ENCODE data around the gene ADGRL1. TPM values are rescaled to one million over a fixed set of nuclear protein-coding genes. Genes with fewer than 3 reads are reported as not detected.
"Not testable (repeated sequence)": the region's sequence is repeated elsewhere in the genome, so short reads cannot be mapped to it uniquely, and the experiment has no call there.

The ADGRL1 gene
- polyA plus RNA-seq, 4 donors = 31.4 to 62.2 (median 48.9) TPM

DNA sequence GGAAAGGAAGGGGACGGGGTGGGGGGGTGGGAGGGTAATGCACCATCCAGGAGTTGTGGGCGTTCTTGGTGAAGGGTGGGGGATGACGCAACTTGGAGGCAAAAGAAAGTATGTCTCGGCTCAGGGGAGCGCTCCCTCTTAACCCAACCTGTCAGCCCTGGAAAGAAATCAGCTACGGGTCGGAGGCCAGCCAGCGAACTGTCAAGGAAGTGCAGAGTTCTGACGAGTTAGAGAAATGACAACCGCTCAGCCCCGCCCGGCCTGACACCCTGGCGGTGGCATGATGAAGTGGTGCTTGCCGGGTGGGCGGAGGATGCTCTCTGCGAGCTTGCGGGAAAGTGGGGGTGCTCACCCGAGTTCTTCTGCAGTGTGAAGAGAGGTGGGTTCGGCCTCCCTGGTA lies 15.4 kb upstream of the ADGRL1 start:
- DNase-seq (ENCODE audit: low read depth in 4 of 4, low spot score in 2 of 4) = not testable (repeated sequence)

GRCh38 chr19:14218620-14219330 lies 12.8 kb upstream of the ADGRL1 start:
- no peak for DNase-seq (ENCODE audit: low read depth in 4 of 4, low spot score in 2 of 4)

- DNase-seq (ENCODE audit: low read depth in 4 of 4, low spot score in 2 of 4) = not testable (repeated sequence)
Measured at GRCh38 chr19:14217886-14218285, 11.9 kb upstream of the ADGRL1 start.

- no peak for DNase-seq (ENCODE audit: low read depth in 4 of 4, low spot score in 2 of 4)
Measured at GRCh38 chr19:14214580-14214979, 8.6 kb upstream of the ADGRL1 start.

DNA sequence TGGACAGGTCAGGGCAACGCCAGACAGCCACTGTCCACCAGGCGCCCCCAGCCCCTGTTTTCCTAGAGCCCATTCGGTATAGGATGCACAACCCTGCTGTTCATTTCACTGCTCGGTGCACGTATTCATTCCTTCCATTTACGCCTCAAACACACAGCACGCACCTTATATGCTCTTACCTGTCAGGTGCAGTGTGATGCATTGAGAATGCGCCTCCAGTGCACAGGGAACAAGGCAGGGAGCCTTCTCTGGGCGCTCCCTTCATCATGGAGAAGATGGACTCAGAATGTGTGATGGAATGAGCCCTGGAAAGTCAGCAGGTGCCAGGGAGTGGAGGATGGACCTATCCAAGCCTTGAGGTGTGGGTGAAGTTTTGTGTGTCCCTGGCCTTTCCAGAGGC lies 4.2 kb upstream of the ADGRL1 start:
- DNase-seq (ENCODE audit: low read depth in 4 of 4, low spot score in 2 of 4) = not testable (repeated sequence)

DNA sequence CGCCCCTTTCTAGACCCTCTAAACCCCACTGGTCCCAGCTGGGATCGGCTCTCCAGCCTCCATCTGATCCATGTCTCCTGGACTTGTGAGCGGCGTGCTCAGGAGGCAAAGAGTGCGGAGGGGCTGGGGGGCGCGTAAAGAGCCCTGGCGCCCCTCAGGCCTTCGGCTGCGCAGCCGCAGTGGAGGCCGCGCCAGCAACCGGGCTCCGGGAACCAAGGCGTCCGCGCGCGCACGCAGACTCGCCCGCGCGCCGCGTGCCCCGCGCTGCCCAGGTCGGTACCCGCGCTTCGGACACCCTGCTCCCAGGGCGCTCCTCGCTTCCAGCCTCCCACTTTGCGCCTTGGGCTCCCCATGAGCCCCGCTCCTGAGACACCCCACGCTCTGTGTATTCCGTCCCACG lies 3.4 kb upstream of the ADGRL1 start:
- not testable (repeated sequence) for DNase-seq (ENCODE audit: low read depth in 4 of 4, low spot score in 2 of 4)

DNA sequence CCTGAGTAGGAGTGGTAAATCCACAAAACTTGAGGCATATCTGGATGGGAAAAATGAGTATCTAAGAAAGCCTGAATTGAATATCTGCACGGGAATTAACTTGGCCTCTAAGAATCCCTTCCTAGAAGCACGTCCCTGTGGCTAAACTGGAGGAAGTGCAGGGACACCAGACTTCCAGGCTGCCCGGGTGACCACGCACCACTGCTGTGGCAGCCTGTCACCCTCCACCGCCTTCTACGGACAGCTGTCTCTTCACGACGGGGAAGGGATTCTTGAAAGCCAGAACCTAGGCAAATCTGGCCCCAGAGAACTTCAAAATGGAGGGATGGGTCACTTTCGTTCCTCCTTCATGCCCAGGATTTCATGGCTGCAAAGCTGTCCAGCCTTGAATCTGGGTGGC lies 2.5 kb upstream of the ADGRL1 start:
- not testable (repeated sequence) for DNase-seq (ENCODE audit: low read depth in 4 of 4, low spot score in 2 of 4)

- not testable (repeated sequence) for DNase-seq (ENCODE audit: low read depth in 4 of 4, low spot score in 2 of 4)
Measured at GRCh38 chr19:14207796-14208195, 1.8 kb upstream of the ADGRL1 start.

DNA sequence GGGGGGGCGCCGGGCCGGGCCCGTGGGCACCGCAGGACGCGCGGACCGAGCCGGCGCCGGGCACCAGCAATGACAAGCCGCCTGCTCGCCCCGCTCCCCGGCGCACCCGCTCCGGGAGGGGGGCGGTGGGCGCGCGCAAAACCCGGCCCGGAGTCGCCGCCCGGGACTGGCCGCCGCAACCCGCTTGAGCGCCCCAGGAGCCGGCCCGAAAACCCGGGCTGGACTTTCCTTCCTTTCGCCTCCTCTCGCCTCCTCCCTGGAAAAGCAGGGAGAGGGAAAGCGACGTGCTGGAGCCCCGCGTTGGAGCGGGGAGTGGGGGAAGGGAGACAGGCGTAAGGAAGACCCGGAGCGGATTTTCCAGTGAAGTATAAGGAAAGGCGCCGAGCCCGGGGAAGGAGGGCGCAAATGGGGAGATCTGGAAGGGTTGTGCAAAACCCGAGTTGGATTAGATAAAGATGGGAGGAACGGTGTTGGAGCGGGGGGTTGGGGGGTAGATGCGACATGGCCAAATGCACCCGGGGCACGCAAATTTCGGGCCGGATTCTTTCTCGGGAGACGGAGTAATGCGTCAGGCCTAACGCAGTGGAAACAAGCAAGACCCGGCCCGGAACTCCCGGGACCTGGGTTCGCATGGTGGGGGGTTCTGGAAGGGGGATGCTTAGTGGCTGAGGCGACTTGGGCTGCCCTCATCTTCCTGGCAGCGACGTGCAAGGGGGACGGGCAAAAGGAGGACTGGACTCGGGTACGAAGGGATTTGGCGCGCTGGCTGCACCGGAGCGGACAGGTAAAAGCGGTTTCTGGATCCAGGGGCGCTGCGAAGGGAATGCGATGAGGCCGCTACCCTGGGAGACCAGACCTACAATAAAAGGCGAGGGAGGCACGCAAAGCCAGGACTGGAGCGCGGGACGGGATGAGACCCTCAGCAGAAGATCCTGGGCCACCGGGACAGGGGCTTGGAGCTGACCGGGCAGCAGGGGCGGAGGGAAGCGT lies 1.1 kb upstream of the ADGRL1 start:
- DNase-seq (ENCODE audit: low read depth in 4 of 4, low spot score in 2 of 4) = peak; percentile 91 to 96 (median 94)

- DNase-seq (ENCODE audit: low read depth in 4 of 4, low spot score in 2 of 4) = not testable (repeated sequence)
Measured at GRCh38 chr19:14206308-14206707, 339 bp upstream of the ADGRL1 start.

- not testable (repeated sequence) for DNase-seq (ENCODE audit: low read depth in 4 of 4, low spot score in 2 of 4)
Measured at GRCh38 chr19:14204676-14205451, 1.1 kb downstream of the ADGRL1 start.

DNA sequence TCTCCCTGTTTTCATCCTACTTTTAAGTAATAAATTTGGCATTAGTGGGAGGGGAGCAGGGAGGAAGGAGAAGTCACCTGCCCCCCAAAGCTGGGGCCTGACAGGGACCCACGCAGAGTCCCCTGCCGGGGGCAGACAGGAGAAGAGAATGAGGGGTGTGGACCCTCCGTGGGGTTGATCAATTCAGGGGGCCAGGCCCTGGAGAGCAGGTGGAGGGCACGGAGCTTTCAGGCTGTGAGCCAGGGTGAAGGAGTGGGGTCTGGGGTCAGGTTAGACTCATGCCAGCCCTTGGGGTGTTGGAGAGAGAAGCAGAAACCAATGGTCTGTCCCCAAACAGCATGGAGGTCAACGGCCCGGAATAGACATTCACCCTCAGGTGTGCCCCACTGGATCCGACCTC lies 1.8 kb downstream of the ADGRL1 start:
- not testable (repeated sequence) for DNase-seq (ENCODE audit: low read depth in 4 of 4, low spot score in 2 of 4)

- not testable (repeated sequence) for DNase-seq (ENCODE audit: low read depth in 4 of 4, low spot score in 2 of 4)
Measured at GRCh38 chr19:14203788-14204187, 2.2 kb downstream of the ADGRL1 start.

DNA sequence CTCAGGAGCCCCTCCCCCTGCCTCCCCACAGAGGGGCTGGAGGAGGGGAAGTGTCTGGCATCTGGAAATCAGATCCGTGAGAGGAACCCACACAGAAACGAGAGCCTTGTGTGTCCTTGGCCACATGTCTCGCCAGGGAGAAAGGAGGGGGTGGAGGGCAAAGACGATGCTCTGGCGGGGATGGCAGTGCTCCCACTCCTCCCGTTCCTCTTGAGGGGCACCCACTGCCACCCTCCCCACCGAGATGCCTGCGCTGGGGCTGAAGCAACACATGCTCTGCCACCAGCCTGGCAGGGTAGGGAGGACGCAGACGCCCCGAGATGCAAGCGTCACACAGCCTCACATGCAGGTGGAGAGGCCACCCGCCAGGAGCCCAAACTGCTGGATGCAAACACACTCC lies 2.8 kb downstream of the ADGRL1 start:
- no peak for DNase-seq (ENCODE audit: low read depth in 4 of 4, low spot score in 2 of 4)

- not testable (repeated sequence) for DNase-seq (ENCODE audit: low read depth in 4 of 4, low spot score in 2 of 4)
Measured at GRCh38 chr19:14201481-14201880, 4.5 kb downstream of the ADGRL1 start.

DNA sequence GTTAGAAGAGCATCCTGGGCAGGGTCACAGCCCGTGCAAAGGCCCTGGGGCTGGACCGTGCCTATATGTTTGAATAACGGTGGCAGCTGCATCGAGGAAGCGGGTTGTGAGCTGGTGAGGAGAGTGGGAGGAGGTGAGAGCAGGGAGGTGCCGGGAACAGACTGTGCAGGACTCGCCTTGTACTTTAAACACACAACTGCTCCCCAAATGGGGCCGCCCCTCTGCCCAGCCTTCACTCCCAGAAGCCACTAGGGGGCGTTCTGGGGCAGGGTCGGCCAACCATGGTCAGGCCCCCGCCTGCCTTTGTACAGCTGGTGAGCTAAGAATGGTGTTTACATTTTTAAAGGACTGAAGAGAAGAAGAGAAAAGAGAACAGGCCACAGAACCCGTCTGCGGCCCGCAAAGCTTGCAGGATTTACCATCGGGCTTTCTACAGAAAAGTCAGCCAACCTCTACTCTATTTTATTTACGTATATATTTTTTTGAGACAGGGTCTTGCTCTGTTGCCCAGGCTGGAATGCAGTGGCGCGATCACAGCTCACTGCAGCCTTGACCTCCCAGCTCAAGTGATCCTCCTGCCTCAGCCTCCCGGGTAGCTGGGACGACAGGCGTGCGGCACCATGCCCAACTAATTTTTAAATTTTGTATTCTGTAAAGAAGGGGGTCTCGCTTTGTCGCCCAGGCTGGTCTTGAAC lies 5.7 kb downstream of the ADGRL1 start:
- DNase-seq (ENCODE audit: low read depth in 4 of 4, low spot score in 2 of 4) = not testable (repeated sequence)

DNA sequence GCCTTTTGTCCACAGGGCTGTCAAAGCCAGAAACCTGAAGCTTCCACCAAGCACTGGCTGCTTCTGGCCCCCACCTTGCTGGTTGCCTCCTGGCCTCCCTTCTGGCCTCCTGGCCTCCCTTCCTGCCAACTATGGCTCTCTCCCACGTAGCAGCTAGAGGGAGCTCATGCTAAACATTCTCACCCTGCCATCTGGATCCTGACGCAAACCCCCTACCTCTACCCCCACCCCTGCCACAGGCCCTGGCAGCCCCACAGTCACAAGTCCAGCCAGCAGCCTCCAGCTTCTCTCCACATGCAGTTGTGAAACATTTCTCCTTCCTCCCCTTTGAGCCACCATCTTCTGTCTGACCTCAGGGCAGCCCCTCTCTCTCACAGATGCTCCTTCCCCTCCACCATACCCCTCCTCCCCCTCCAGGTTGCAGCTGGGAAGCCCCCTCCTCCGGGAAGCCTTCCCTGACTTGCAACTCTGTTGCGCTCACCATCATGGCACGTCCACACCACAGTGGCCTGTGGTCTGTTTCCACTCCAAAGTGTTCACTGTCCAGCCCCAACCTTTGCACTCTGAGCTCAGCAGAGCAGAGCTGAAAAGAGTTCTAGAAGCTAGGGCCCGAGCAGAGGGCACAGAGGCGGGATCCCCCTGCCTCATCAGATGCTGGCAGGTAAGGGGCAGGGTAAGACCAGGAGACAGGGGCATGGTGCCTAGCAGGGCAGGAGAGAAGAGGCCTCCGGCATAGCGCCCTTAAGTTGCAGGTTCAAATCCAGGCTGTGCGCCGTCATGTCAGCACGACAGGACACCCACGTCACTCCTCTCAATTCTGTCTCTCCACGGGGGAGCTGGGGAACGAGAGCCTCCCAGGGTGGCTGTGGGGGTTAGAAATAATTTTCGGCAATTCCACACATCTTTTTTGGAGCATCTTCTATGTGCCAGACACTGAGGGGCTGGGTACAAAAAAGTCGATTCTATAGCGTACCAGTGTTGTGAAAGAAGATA lies 7.3 kb downstream of the ADGRL1 start:
- no peak for DNase-seq (ENCODE audit: low read depth in 4 of 4, low spot score in 2 of 4)

- DNase-seq (ENCODE audit: low read depth in 4 of 4, low spot score in 2 of 4) = no peak
Measured at GRCh38 chr19:14197882-14198281, 8.1 kb downstream of the ADGRL1 start.

- DNase-seq (ENCODE audit: low read depth in 4 of 4, low spot score in 2 of 4) = not testable (repeated sequence)
Measured at GRCh38 chr19:14197288-14197687, 8.7 kb downstream of the ADGRL1 start.
